Measurements from ENCODE around the gene TMEM271.
"Not testable (repeated sequence)": the region's sequence is repeated elsewhere in the genome, so short reads cannot be mapped to it uniquely, and the experiment has no call there.

The TMEM271 gene

DNA sequence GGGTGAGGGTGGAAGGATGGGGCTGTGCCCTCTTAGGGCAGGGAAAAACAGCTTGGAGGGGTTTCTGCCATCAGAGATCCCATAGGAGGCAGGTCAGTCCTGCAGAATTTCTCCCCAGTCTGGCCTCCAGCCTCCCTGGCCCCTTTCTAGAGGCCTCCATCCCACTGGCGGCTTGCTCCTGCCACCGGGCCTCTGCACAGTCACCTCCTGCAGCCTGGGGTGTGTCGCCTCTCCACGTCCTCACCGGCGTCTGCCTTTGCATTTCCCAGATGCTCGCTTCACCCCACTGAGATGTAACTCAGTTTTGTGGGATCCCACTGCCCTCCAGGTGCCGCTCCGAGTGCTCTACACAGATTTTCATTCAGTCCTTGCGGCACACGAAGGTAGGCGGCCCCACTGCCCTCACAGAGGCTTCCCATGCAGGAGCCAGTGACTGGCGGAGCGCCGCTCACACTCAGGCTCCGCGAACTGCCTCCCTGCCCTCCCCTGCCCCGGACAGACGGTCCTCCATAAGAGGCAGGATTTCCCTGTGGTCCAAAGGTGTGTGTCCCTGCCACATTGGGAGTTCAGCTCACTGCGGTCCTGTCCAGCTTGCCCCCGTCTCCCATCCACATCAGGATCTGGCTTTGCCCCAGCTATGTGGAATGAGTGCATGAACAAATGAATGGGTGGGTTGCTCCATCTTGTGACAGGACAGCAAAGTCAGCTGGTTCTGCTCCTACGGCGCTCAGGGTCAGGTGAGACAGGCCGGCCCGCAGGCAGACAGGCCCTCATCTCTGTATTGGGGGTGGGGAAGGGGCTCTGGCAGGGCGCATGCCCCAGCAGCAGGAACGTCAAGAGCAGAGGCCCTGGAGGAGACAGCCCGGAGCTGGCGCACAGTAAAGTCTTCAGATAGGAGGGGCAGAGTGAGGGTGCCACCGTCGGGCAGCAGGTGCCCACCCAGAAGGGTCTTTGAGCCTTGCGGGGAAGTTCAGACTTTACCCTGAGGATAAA, 2.7 kb upstream of the TMEM271 start:
- no peak for DNase-seq

DNA sequence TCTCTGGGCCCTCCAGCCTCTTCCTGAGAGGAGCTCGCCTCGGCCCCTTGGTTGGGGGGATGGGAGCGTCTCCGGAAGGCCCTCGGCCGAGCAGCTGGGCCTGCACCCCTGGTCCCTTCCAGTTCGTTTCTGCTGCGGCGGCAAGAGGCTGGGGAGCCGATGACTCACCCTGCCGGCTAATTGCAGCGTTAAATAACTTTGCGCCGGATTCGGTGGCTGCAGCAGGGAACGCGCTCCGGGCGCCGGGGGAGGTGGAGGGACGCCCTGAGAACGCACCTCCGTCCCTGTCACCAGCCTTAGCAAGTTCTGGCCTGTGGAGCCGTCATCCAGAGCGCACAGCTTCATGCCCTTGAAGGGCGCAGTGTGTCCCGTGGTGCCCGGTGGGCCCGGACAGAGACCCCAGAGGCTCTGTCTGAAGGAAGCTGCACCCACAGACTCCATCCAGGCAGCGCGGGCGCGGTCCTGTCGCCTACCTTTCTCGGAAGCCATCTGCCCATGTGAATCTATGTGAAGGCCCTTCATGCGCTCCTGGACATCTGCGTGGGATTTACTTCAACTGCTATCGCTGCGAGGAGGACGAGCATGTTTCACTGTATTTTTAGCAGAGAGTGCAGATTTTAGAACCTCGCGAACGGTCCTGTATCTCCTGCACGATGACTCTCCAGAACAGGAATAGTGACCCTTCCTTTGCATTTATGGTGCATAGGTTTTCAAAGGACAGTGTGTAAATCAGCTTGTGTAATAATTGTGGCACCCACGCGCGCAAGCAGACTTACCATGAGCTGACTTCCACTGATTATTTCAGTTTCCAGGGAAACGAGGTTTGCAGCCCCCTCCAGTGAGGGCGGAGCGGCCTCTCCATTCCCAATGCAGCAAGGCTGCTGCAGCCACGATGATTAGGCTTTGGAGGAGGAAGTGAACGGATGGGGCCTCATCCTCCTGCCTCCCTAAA, 1.7 kb upstream of the TMEM271 start:
- DNase-seq: no peak

GRCh38 chr4:576991-577498, 950 bp upstream of the TMEM271 start:
- DNase-seq: no peak

GRCh38 chr4:575281-576141, 584 bp downstream of the TMEM271 start:
- no peak for DNase-seq

- no peak for DNase-seq
Observed at GRCh38 chr4:574346-575161, 1.5 kb downstream of the TMEM271 start.

DNA sequence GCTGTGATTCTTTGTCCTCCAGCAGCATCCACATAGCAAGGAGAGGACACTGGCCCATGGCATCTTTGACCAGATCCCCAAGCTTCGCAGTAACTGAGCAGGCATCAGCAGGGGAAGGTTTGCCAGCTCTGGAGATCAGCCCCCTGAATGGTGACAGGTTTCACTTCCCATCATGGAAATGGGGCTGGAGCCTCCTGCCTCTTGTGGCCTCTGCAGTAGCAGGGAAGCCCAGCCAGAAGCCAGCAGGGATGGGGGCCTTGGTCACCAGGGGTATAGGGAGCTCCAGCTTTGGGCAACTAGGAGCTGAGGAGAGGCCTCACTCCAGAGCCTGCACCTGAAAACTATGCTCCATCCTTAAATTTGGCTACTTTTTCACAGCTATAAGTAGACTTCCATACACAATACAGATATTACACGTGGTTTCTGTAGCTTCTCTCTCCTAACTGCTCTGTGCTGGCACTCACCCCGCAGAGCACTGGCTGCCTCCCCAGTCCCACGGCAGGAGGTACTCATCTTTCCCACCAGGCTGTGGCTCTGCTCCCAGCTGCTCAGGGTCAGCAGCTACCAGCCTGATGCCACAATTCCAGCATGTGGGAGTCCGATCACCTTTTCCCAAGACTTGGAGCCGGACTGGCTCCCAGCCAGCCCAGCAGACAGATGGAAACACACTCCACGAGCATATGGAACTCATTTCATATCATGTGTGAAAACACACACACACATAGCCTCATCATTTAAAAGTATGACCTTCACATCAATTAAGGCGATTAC, 2.8 kb downstream of the TMEM271 start:
- DNase-seq: no peak

- no peak for DNase-seq
Observed at GRCh38 chr4:572594-572993, 3.5 kb downstream of the TMEM271 start.

GRCh38 chr4:571838-572572, 4.1 kb downstream of the TMEM271 start:
- DNase-seq: no peak

- no peak for DNase-seq
Observed at GRCh38 chr4:570754-571153, 5.3 kb downstream of the TMEM271 start.

- no peak for DNase-seq
Observed at GRCh38 chr4:569958-570667, 6.0 kb downstream of the TMEM271 start.

DNA sequence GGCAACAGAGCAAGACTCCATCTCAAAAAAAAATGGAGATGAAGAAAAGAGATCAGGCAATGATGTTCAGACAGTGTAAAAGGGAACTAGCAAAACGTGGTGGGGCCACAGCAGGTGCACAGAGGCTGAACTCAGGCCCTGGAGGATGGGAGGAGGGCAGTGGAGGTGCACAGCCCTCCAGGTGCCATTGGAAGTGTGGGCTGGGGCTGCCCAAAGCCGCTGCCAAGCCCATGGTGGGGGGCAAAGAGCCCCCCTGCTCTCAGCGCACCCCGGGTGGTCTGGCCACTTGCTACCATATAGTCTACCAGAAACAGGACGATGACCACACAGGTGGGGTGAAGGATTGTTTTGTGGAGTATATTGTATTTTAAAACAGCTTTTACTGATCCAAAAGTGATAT, 7.1 kb downstream of the TMEM271 start:
- no peak for DNase-seq

DNA sequence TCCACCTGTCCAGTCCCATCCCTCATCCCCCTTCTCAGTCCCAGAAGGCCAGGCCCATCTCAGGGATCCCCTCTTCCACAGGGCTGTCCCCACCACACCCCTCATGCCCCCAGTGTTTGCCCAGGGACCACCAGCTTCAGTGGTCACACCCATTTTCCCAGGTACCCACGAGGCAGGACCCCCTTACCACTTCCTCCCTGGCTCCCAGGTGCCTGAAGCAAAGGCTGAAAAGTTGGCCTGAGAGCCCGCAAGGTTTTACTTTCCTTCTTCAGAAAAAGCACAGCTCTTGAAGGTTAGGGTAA, 7.8 kb downstream of the TMEM271 start:
- DNase-seq: no peak

DNA sequence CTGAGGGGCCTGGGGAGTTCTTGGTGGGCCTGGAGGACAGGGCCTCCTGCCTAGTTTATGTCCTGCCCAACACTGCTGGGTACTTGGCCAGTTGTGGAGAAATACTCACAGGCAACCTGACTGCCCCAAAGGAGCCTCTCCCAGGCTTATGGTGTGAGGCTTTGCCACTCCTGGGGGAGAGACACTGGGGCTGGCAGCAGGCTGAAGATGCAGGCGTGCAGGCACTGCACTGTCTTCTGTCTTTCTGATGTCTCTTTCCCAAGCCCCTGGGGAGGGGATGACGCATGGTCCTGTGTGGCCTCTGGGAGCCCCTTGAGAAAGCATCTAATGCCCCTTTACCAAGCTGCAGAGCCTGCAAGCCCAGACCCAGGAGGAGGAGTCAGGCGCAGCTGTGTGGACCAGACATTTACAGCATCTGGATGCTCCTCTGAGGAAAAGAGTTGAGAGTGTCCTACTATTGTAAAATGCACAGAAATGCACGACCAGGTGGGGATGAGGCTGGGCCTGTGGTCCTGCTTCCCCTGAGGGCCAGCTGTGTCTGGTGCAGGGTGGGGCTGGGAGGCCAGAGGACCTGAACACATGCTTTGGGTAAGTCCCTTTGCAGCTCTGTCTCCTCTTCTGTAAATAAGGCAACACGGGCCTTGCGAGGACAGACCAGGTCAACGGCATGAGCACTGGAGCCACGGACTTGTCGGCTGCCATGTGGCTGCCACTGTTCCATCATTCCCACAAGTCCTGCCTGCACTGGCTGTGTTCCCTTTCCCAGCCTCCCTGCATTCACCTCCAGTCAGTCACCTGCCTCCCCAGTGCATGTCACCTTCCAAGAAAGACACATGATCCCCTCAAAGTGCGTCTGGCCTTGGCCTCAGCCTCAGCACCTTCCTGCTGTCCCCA, 8.4 kb downstream of the TMEM271 start:
- DNase-seq: no peak

DNA sequence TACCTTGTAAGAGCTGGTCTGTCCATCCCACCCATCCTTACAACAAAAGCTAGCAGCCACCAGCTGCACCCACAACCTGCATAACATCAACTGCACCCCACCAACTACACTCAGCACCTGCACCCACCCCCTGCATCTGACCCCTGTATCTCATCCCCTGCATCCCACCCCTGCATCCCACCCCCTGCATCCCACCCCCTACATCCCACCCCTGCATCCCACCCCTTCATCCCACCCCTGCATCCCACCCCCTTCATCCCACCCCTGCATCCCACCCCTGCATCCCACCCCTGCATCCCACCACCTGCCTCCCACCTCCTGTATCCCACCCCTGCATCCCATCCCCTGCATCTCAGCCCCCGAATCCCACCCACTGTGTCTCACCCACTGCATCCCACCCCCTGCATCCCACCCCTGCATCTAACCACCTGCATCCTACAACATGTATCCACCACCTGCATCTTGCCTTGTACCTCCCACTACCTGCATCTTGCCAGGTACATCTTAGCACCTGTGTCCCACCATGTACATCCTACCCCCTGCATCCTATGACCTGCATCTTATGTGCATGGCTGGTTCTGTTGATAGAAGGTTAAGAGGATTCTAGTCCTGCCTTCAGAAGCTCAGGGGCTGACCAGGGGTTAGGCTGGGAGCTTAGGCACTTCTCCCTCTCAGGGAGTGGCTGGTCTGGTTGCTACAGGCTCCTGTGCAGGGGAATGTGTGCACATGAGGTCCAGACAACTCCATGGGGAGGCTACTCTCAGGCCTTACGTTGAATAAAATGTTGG, 9.4 kb downstream of the TMEM271 start:
- DNase-seq: no peak

DNA sequence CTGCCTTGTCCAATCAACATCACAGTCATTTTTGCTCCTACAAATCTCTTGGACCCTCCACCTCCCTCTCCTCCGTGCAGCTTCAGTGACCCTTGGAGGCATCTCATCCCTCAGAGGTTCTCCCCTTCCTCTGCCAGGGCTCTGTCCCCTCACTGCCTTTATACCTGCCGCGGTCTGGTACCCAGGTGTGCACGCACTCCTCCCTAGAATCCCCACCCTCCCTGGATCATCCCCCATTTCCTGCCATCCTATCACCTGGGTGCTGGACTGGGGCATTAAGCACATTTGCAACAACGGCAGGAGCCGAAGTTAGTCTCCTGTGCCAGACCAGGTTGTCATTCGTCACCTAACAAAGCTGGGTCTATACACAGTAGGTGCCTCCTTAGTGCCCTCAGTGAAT, 10.1 kb downstream of the TMEM271 start:
- DNase-seq: no peak

DNA sequence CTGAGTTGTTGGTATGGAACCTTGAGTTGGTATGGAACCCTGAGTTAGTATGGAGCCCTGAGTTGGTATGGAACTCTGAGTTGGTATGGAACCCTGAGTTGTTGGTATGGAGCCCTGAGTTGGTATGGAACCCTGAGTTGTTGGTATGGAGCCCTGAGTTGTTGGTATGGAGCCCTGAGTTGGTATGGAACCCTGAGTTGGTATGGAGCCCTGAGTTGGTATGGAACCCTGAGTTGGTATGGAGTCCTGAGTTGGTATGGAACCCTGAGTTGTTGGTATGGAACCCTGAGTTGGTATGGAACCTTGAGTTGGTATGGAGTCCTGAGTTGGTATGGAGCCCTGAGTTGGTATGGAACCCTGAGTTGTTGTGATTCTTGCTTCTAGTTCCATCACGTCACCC, 10.5 kb downstream of the TMEM271 start:
- not testable (repeated sequence) for DNase-seq

- not testable (repeated sequence) for DNase-seq
Observed at GRCh38 chr4:562458-562857, 13.6 kb downstream of the TMEM271 start.

DNA sequence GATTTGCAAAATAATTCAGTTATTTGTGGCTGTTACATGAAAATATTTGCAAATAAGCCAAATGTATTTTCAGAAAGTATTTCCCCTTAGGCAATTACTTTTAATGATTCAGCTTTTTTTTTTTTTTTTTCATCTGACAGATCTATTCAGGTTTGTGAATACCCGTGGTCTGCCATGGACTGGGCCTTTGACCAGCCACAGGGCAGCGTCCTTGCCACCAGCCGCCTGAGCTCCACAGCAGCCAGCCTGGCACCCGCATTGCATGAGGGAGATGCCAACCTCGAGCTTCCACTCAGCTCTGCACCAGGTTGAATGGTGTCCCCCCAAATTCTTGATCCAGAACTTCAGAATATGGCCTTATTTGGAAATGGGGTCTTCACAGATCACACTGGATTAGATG, 14.7 kb downstream of the TMEM271 start:
- DNase-seq: no peak
